IPS DF 4.7 (cell line): ENCODE data around the gene LTK.

Experiments
- DNase-seq: peaks from one replicate; pipeline ENCODE4 v3.0.0-alpha.2; 2013; ENCODE audit warnings: low spot score; ENCODE audit errors: extremely low read depth

Gene LTK

DNA sequence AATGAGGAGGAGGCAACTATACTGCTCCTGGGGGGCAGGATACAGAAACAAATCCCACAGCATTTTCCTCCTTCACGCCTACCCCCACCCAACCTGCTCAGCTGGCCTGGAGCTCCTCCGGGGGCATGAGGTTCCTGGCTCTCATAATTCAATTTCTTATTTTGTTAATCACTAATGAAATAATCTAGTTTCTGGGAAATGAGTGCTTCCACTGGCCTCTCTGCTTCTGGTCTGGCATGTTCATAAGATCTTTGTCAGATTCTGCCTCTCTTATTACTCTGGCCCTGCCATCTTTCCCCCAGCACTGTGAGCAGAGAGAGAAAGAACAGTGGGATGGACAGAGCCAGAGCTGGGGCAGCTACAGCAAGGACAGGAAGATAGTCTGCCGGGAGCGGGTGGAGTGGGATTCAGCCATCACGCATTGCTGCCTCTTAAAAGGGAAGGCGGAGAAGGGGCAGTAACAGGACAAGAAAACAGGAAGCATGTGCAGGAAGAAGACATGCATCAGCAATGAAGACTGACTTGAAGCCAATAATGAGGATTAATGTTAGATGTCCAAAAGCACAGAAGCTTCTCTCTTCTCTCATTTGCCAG, 16.8 kb upstream of the LTK start:
- no peak for DNase-seq

DNA sequence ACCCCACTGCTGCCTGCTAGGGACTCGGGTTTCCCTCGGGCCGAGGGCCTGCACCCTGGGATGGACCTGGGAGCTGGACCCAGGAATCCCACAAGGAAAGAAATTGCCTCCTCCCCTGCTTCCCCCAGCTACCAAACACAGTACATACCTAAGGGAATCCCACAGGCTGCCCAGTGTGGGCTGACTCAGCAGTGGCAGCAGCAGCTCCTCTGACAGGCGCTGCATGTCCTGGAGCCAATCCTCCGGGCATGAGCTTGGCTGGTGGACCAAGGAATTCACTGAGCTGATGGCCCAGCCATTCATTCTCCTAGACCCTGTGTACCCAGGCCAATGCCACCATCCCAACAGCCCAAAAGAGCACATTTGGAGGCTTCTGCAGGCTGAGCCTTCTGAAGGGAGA, 9.5 kb upstream of the LTK start:
- DNase-seq: no peak

DNA sequence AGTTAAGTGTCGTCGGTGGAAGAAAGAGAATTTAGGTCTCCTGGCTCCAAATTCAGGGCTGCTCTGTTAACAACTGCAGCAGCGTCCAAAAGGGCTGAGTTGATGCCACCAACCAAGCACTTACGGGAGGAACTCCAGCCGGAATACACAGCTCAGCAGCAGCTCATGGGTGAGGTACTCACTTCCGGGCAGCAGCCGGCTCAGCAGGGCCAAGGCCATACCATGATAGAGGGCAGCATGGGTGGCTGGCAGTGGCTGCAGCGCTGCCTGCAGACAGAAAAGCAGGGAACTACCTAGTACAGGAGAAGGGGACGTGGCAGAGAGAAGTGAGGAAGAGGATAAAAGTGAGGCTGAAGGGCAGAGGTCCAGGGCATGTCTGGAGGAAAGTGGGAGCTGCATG, 8.0 kb upstream of the LTK start:
- DNase-seq: no peak

DNA sequence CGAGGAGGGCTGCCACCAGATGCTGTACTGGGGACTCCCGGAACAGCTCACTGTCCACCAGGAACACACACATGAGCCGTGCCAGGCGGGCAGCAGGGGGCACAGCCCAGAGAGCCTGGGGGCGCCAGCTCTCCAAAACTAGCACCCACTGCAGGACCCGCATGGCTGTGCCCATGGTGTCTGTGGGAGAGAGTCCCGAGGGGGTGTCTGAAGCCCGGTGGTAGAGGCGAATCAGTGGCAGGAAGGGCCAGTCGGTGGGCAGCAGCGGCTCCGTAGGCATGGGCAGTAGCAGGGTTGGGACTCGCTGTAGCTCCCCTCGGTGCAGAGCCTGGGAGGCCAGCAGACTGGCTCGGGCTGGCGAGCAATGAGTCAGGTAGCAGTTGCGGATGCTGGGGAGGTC, 7.0 kb upstream of the LTK start:
- no peak for DNase-seq

DNA sequence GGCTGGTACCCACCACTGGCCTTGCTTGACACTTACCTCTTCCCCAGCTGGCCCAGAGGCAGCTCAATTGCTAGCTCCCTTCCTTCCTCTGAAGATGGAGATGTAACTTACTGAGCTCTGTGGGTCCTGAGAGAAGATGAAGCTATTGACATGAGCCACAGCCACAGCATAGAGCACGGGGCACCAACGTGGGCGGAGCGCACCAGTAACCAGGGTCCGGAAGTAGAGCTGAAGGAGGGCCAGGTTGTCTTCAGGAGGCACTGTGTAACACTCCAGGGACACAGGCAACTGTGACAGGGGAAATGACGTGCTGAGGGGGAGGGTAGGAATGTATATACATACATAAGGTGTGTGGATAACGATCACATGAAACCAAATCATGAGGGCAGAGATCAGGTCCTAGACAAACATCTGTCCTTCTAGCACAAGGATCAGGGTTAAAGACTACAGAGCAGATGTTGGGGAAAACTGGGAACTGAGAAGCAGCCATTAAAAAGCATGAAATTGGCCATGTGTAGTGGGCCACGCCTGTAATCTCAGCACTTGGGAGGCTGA, 4.3 kb upstream of the LTK start:
- DNase-seq: no peak

DNA sequence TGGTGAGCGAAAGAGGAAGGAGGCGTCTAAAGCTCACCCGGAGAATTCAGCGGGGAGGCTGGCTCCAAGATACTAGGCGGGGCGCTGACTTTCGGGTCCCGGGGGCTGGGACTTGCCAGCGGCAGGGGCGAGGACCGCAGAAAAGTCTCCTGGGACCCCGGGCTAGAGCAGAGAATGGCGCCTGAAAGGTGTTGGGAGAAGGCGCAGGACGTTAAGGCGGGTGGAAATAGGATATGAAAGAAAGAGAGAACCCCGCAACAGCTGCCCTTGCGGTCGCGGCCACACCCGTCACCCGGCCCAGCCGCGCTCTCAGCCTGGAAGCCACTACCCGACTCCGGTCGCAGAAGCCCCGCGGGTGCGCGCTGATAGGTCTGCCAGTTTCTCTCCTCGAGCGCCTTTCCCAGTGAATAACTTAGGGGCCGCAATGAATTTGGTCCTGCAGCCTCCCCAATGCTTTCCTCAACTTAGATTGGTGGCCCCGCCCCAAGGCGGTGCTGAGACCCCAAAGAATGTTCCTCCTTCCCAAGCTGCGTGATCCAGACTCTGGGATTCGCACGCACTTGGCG, 604 bp downstream of the LTK start:
- no peak for DNase-seq

DNA sequence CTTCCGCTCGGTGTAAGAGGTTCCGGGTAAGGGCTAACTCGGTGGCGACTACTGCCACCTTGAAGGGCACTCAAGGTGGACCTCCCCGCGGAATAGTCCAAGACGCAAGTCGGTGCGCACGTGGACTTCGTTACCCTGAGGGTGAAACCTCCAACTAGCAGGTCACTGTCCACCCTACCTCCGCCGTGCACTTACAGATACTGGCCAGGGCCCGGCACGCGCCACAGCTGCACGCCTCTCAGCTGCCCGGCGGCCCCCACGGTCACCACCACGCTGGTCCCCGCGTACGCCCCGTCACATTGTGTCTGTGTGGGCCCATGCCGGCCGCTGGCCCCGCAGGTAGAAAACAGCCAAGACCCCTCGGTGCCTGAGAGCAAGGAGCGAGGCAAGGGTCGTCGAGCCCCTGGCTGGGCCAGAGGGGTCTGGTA, 1.1 kb downstream of the LTK start:
- DNase-seq: no peak

DNA sequence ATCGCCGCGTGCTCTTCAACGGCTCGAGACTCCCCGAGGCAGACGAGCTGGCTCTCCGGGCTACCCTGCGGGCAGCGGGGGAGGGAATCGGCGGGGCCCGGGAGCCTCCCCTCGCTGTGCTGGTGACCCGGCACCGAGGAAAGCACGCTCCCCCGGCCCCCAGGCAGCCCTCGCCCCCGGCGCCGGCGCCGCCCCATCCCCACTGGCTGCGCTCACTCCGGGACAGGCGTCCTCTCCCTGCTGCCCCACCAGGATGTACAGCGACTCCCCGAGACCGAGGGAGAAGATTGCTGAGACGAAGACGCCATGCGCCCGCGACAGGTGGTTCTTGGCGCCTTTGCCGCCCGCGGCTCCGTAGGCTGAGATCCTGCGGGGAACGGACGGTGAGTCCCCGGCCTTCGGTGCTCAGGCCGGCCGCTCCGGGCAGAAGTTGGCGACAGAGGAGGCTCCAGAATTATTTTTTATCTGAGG, 1.7 kb downstream of the LTK start:
- DNase-seq: no peak

DNA sequence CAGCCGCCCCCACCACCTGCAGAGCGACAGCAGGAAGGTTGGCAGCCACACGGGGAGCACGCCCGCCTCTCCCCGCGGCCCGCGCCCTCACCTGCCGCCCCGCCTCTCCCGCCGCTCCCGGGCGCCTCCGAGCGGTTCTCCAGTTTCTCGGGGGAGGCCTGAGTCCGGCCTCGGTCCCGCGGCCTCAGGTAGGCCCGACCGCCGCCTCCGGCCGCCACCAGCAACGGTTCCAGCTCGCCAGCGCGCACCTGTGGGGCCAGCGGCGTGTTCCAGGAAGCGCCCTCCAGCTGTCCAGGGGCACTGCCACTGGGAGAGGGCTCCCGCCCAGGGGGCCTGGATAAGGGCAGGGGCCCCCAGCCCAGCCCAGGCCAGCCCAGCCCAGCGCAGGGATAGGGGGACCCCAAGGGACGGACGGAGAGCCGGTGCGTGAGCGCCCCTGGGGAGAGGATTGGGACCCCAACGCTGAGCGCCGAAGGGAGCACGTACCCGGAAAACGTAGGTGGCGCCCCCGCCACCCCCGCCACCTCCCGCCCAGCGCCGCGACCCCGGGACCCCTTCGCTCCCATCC, 2.2 kb downstream of the LTK start:
- no peak for DNase-seq

DNA sequence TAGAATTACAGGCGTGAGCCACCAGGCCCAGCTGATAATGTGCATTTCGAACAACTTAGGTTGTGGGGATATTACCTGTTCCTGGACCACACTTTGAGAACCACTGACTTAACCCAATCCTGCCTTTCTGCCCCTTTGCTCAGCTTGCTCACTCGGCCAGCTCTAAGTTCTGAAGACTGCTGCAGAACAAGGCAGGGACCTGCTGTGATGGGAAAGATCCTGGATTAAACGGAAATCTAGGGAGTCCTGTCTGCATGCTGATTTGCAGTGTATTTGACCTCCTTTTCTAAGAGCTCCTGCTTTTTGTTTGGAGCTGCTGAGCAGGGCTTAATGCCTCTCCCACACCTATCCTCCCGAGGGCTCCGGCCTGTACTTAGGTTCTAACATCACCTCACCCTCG, 2.9 kb downstream of the LTK start:
- no peak for DNase-seq

DNA sequence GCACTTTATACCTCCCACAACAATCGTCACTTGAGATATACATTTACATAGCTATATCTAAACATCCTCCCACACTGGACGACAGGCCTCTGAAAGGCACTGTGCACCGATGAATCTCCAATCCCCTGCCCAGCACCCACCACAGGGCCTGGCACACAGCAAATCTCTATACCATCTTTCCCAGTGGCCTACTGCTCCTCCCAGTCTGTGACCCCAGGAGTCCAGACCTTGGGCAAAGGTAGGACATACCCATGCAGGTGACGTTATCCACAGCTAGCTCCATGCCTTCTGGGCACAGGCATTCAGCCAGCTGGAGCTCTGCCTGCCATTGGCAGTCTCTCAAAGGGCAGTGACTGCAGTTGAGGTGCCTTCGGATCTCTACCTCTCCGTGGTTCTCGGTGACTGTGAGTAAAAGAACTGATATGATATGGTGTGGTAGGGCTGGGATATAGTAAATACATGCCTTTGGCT, 5.8 kb downstream of the LTK start:
- no peak for DNase-seq

DNA sequence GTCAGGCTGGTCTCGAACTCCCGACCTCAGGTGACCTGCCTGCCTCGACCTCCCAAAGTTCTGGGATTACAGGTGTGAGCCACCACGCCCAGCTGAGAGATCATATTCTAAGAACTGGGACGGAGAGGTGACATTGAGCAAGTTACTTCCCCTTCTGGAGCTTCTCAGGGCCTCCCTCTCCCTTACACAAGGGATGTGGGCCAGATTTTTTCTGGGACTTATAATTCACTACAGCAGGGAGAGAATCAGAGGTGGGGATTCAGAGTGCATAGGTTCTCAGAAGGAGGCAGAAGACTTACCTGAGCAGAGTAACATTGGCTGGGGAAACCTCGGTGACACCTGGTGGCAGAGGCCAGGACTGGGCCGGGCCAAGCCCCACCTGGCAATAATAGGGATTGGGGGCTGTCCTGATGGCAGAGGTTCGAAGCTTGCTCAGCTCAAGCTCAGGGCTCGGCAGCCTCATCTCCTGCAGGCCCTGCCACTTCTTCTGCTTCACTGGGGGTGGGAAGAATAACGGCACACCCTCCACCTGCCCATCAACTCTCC, 6.8 kb downstream of the LTK start:
- no peak for DNase-seq

DNA sequence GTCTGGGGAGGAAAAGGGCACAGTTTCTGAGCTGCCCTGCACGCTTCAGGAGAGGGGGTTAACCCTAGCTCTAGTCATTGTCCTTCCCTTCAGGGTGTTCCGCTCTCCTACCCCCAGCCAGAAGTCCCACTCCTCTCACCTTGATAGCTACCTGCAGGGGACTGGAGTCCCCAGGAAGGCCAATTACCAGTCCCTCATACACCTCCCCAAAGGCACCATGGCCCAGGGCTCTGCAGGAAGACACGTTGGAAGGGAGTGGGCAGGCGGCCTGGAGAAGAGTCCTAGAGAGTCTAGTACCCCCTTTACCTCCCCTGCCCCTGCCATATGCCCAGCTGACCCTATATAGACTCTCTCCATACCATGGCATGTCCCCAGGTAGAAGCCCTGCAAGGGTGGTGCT, 7.9 kb downstream of the LTK start:
- DNase-seq: no peak

DNA sequence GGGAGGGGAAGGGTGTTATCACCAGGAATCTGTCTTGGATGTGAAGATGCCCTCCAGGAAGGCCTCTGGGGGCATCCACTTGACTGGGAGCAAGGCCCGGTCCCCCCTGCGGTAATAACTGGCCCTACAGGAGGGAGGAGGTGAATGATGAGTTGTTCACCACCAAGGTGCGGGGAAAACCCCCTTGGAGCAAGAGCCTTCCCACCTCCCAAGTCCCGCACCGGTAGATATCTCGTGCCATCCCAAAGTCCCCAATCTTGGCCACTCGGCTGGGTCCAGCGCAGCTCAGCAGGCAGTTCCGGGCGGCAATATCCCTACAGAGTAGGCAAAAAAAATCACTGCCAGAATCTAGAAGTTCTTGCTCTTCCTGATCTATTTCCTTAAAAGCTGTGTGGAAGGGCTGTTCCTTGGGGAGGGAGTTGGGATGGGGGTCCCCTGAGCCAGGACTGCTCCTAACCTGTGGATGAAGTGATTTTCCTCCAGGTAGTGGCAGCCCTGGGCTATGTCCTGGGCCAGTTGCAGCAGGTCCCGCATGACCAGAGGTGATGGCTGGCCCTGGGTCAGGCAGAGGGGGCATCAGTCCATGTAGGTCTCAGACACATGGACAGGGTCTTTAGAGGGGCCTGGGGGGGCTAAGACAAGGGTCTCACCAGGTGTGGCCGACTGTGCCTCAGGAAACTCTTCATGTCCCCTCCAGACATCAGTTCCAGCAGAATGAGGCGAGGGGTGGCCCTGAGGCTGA, 8.7 kb downstream of the LTK start:
- no peak for DNase-seq

DNA sequence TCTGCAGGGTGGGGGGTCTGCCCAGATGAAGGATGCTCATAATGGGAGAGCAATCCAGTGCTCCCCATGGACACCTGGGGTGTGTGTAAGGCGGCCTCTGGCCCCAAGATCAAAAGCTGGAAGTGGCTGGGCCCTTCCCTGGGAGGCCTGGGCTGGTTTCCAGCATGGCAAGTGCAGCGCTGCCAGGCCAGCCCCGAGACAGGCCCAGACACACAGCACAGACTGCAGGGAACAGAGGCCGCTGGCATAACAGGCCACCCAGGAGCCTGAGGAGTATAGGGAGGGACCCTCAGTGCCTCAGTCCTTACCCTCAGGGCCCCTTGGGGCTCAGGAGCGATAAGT, 10.0 kb downstream of the LTK start:
- no peak for DNase-seq

DNA sequence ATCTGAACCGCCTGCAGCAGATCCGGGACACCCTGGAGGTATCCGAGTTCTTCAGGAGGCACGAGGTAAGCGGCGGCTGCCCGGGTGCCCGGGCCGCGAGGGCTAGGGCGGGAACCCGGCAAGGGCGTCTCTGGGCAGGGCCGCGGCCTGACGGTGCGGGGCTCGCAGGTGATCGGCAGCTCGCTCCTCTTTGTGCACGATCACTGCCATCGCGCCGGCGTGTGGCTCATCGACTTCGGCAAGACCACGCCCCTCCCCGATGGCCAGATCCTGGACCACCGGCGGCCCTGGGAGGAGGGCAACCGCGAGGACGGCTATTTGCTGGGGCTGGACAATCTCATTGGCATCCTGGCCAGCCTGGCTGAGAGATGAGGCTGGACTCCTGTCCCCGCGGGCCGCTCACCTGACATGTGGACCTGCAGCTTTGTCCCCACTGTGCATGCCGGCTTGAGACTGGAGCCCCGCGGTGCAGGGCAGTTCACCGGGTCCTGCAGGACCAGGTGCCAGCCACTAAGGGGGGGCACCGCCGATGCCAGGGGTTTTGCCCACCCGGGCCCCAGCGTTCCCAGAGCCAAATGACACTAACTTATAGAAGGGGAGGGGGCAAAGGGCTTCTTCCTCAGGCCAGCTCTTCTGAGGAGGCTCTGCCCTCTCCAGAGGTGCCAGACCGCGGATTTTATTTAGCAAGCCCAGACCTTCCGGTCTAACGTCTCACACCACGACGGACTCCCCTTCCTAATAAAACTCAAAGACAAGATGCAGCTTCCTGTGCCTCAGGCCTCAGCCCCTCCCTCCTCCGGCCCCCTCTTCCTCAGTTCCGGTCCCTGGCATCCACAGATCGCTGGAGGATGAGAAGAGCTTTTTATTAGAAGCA, 10.6 kb downstream of the LTK start:
- no peak for DNase-seq

DNA sequence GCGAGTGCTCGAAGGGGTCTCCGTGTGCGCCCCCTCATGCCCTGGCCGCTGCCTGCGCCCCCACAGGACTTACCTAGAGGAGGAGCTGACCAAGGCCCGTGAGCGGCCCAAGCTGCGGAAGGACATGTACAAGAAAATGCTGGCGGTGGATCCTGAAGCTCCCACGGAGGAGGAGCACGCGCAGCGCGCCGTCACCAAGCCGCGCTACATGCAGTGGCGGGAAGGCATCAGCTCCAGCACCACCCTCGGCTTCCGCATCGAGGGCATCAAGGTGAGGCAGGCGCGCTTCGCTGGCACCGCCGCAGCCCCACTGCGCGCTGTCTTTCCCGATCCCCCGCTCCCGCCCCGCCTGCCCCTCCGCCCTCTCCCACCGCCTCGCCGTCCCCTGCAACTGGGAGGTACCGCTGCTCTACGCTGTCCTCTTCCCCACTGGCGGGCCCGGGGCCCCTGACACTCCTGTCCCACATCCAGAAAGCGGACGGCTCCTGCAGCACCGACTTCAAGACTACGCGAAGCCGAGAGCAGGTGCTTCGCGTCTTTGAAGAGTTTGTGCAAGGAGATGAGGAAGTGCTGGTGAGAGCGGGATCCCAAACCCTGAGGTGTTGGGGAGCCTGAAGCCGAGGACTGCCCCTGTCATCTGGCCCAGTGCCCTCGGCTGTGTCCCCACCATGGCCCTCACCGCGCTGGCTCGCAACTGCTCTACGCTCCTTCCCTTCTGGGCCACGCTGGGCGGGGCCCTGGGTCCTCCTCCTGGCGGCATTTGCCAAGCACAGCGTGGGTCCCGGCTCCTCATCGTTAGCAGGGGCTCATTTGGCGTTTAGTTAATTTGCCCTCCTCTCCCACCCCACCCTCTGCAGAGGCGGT, 11.5 kb downstream of the LTK start:
- DNase-seq: no peak

DNA sequence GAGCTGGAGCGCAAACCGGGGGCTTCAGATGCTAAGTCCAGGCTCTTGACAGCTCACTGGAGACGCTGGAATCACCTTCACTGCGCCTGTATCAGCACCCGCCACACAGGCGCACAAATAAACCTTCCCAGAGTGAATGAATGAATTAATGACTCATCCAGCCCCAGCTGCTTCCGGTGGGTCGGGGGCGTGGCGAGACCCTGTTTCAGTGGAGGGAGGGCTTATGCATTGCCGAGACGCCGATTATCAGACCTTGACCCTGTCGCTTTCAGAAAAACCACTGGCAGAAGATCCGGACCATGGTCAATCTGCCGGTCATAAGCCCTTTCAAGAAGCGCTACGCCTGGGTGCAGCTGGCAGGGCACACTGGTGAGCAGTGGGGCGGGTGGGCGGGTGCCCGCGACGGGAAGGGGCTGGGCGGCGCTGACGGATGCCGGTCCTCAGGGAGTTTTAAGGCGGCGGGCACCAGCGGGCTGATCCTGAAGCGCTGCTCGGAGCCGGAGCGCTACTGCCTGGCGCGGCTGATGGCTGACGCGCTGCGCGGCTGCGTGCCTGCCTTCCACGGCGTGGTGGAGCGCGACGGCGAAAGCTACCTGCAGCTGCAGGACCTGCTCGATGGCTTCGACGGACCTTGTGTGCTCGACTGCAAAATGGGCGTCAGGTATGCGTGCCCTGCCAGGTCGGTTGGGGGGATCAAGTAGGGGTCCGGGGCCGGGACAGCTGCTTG, 12.3 kb downstream of the LTK start:
- no peak for DNase-seq

DNA sequence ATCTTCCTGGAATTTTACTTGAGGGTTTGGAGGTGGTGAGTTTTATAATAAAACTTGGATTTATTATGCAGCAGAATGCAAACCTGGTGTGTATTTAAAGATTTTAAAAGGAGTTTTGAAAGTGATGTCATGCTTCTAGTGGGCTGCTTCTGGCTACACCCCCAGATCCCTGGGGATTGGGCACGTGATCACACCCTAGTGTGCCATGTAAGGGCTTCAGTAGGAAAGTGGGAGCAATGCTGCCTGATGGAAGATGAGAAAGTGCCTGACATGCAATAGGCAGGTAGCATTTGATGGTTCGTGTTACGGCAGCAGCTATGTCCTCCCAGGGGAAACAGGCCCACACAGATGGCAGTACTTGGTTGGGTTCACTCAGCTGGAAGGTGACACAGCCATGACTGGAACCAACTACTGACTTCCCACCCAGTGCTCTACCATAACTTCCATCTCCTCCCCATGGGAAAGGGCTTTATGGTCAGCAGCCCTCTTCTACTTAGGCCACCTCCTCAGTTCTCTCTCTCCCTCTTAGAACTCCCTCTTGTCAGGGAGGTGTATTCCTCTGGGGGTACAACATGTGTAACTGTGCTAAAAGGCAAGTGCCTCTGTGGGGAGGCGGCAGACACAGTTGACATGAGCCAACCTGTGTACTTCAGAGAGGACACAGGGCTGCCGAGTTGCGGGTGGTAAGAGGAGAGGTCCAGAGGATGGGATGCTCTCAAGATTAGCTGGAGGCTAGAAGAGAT, 14.3 kb downstream of the LTK start:
- no peak for DNase-seq
